Neural progenitor cell (in vitro differentiated cells): ENCODE measurements around the gene SEC14L1.

Source experiments
- CTCF ChIP-seq: fragments of 200-600 bp; sonication (generic); IDR thresholded peaks from 2 replicates; pipeline ENCODE4 v1.5.1; 2017; ENCODE audit warnings: antibody characterized with exemption, mild to moderate bottlenecking
- EZH2 ChIP-seq: fragments of 200-600 bp; sonication (generic); IDR thresholded peaks from 2 replicates; pipeline ENCODE4 v1.6.1; 2017; ENCODE audit warnings: antibody characterized with exemption, mild to moderate bottlenecking, moderate library complexity

- TF ChIP-seq CTCF (no peak), EZH2 (no peak)
Observed at GRCh38 chr17:77128896-77129567, 11.7 kb upstream of the SEC14L1 start.
